Measurements from ENCODE around the gene SBF1.

SBF1 gene

GRCh38 chr22:50477923-50478322 is 3.1 kb upstream of the SBF1 start:
- H3K4me3 ChIP-seq (ENCODE audit: low read length), result no peak overlapping the region
- no peak for DNase-seq (ENCODE audit: low read depth)
- no peak for TF ChIP-seq CTCF (IDR thresholded peaks at IDR 0.05; ENCODE audit: insufficient read depth, low read depth, low read length, missing control alignments)

DNA sequence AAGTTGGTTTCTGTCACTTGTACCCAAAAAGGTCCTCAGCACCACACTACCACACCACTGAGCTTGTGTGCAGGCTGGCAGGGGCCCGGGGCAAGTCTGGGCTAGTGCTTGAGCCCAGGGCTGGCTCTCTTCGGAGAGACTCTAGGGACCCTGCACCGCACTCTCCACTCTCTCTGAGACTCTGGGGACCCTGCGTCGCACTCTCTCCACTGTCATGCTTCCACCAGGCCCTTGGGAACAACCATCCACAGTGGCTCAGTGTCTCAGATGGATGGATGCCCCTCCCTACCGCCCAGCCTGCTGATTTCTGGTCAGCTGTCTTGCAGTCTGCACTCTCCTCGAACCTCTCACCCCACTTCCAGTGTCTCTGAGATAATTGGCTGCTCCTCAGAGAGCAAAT is 2.0 kb upstream of the SBF1 start:
- peak; percentile 28 for DNase-seq (ENCODE audit: low read depth)
- TF ChIP-seq CTCF (IDR thresholded peaks at IDR 0.05; ENCODE audit: insufficient read depth, low read depth, low read length, missing control alignments), result no peak
- H3K4me3 ChIP-seq (ENCODE audit: low read length), result no peak overlapping the region

- no peak for TF ChIP-seq CTCF (IDR thresholded peaks at IDR 0.05; ENCODE audit: insufficient read depth, low read depth, low read length, missing control alignments)
- no peak overlapping the region for H3K4me3 ChIP-seq (ENCODE audit: low read length)
- DNase-seq (ENCODE audit: low read depth), result no peak
Observed at GRCh38 chr22:50475652-50476002, 792 bp upstream of the SBF1 start.

GRCh38 chr22:50473855-50474671 is 772 bp downstream of the SBF1 start:
- TF ChIP-seq CTCF (IDR thresholded peaks at IDR 0.05; ENCODE audit: insufficient read depth, low read depth, low read length, missing control alignments), result no peak
- peak overlapping the region; percentile 68 for H3K4me3 ChIP-seq (ENCODE audit: low read length)
- peak; percentile 60 for DNase-seq (ENCODE audit: low read depth)

DNA sequence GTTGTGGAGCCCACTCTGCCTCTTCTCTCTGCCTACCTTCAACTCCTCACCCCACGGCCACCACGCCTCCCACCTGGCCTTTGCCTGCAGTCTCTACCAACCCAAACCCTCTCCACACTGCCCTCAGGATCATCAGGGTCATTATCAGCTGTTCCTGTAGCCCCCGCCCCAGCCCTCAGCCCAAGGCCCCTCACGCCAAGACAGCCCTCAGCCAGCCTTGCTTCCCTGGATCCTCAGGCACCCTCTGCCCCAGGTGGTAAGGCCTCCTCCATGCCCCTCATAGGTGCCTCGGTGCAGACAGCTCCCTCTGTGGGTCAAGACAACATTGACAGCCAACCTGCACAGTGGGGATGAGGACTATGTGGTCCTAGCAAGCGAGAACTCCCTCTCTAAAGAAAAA is 1.7 kb downstream of the SBF1 start:
- DNase-seq (ENCODE audit: low read depth), result peak; percentile 42
- H3K4me3 ChIP-seq (ENCODE audit: low read length), result peak overlapping the region; percentile 68
- TF ChIP-seq CTCF (IDR thresholded peaks at IDR 0.05; ENCODE audit: insufficient read depth, low read depth, low read length, missing control alignments), result peak; percentile 53

DNA sequence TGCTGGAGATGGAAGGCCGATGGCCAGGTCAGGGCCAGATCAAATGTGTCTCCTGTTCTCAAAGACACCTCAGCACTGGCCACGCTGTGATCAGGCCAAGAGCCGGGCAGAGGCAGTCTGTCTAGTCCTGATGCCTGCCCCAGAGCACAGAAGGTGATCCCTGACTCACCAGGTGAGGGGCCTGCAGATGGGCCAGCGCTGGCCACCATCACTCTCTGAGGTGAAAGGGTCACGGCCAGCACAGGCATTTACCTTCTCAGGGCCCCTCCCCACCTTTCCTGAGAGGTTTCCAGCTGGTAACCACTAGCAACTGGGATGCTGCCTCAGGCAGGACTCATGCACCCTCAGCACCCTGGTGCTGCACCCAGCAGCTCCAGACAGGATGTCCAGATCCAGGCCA is 2.9 kb downstream of the SBF1 start:
- no peak for DNase-seq (ENCODE audit: low read depth)
- TF ChIP-seq CTCF (IDR thresholded peaks at IDR 0.05; ENCODE audit: insufficient read depth, low read depth, low read length, missing control alignments), result no peak
- no peak overlapping the region for H3K4me3 ChIP-seq (ENCODE audit: low read length)

Measured in epithelial cell of esophagus (primary cell).